GM23248 (cell line): Measurements from ENCODE around the gene PXMP2.

Source experiments
- EZH2 ChIP-seq: fragments of 200-600 bp; sonication (generic); IDR thresholded peaks from 2 replicates; pipeline ENCODE4 v1.6.1; 2018; ENCODE audit warnings: antibody characterized with exemption, mild to moderate bottlenecking; ENCODE audit not compliant: insufficient read depth, poor library complexity, severe bottlenecking
- EZH2phosphoT487 ChIP-seq: fragments of 200-600 bp; sonication (generic); IDR thresholded peaks from 2 replicates; pipeline ENCODE4 v1.6.1; 2018; ENCODE audit warnings: antibody characterized with exemption, moderate library complexity, mild to moderate bottlenecking, low read depth; ENCODE audit not compliant: insufficient read depth

DNA sequence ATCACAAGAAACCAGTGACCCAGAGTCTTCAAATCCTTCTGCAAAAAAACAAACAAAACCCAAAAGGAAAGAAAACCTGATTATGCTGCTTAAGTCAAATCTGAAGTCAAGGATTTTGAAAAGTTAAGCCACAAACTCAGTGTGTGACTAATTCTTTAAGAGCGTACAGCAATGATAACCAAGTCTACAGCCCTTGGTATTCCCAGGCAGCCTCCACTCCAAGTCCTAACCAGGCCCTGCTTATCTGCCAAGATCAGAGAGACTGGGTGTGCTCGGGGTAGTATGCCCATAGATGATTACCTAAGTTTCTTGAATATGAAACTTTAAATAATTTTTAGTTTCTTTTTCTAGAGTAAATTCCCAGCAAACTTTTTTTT is 36.4 kb downstream of the PXMP2 start:
- TF ChIP-seq EZH2phosphoT487 (no peak), EZH2 (no peak)
